Inferior parietal cortex (tissue), 1 donor: Measurements from ENCODE around the gene SERPINA6.
"Not testable (repeated sequence)": the region's sequence is repeated elsewhere in the genome, so short reads cannot be mapped to it uniquely, and the experiment has no call there.

Experiments used
- DNase-seq: peaks from one replicate; pipeline ENCODE4 v3.0.0-alpha.2; 2016; ENCODE audit errors: extremely low spot score

The SERPINA6 gene, protein sequence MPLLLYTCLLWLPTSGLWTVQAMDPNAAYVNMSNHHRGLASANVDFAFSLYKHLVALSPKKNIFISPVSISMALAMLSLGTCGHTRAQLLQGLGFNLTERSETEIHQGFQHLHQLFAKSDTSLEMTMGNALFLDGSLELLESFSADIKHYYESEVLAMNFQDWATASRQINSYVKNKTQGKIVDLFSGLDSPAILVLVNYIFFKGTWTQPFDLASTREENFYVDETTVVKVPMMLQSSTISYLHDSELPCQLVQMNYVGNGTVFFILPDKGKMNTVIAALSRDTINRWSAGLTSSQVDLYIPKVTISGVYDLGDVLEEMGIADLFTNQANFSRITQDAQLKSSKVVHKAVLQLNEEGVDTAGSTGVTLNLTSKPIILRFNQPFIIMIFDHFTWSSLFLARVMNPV

DNA sequence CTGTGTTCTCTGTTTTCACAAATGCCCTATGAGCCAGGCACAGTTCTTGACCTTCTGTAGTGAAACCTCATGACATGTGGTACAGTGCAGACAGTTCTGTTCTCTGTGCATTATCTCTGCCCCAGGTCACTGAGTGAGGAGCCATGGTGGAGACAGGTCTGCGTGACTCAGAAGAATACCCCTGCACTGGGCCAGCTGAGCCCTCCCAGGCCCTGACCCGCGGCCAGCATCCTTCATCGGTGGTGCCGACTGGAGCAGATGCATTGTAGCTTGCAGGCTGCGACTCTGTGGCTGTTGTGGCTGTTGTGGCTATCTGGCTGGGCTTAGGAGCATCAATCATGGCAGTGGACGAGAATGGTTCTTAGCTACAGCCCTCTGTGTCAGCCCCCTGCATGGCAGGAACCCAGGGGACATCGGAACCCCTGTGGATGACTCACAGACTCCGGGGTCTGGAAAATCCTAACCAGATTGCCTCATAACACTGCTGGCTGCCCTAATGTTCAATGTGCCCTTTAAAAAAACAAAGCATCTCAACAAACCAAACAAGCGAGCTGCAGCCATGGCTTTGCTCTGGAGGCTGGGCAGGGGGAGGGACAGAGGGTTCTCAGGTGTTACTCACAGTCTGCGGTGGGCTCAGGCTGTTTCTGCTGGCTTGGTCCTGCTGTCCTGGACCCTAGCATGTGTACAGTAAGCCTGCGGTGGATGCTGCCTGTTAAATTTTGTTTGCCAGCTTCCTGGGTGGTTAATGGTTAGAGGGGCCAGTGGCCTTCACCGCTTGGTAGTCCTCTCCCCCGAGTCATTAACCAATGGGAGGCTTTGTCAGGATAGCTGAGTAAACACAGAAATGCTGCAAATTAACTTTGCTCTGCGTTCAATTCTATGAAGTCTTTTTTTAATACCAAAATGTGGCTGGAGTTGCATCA, at the start of gene SERPINA6:
SERPINA6 (minus strand) TSS at position 689 of the 923 bp plus-strand sequence. CDS start 8,688 bp downstream, outside the sequence.
- no peak for DNase-seq

DNA sequence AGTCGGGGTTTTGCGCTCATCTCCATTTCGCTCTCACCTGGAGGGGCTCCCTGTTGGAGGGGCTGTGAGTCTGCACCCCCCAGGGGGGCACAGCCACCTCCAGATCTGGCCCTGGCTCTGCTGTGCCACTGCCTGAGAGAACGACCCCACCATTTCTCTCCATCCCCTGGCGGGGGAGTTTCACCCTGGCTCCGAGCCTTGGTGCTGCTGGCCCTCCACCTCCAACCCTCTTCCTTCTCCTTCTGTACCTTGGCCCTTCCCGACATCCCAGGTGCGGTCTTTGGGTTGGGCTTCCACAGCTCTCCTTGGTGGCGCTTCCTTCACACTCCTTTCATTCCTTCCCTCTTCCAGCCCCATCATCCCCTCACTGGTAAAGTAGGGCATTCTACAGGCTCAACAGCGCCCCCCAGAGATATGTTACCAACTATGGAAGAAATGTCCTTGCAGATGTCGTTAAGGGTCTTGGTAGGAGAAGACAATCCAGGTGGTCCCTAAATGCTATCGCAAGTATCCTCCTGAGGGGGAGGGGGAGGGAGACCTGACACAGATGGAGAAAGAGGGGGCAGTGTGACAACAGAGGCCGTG, 49.0 kb upstream of the SERPINA6 start:
- DNase-seq, result no peak

DNA sequence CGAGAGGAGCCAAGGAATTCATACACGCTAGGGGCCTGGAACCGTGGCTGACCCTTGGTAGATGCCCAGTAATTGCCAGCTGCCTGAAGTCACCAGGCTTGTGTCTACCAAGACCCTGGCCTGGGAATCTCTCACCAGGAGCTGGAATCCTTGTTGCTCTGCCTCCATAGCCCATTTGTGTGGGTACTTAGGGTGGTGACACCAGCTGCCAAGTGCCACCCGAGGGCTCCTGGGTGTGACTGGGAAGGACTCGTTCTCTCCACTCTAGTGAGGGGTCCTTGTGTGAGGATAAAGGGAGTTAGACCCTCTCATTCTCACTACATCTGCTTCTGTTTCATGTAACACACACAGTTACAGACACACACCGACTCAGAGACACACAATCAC, 47.4 kb upstream of the SERPINA6 start:
- no peak for DNase-seq

DNA sequence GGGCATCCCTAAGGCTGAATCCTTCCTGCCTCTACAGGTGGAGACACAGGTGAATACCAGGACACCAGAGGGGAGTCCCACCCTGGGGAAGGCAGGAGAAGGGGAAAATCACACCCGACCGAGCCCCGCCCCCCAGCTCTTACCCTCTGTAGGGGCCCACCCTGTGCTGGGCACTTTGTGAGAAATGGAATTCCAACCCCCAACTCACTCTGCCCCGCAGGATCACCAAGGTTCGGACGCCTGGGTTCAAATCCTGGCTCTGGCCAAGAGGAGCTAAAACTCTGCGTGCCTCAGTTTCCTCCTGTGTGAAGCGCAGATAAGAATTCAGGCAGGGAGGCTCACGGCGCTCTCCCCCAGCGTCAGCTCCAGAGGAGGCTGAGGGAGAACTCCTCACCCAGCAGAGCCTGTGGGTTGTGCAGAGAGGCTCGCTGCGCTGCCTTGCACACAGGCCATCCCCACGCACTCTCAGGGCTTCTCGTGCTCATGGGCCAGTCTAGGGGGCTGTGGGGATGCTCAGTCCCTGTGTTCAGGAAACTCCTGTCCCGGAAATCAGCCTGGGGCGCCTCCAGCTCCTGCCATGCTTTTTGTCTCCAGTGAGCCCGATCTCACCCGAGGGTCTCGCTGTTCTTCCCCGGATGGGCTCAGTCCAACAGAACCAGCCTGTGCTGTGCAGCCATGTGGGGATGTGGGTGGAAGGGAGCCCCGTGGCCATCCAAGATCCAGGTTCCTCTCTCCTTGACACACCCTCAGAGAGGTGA, 46.8 kb upstream of the SERPINA6 start:
- DNase-seq, result not testable (repeated sequence)

DNA sequence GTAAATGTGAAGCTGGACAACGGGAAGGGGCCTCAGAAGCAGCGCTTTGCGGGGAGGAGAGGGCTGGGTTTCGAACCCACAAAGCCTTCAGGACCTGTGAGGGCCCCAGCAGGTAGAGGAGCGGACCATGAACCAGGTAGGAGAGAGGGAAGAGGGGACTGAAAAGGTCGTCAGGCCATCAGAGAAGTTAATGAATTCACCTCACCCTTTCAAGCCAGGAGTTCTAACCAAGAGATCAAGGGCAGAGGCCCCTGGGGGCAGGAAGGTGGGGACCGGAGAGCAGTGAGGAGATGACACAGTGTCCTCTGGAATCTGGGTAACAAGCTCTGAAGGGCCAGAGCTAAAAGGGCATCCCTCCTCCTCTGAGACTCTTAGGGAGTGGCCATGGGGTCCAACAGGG, 45.8 kb upstream of the SERPINA6 start:
- no peak for DNase-seq

DNA sequence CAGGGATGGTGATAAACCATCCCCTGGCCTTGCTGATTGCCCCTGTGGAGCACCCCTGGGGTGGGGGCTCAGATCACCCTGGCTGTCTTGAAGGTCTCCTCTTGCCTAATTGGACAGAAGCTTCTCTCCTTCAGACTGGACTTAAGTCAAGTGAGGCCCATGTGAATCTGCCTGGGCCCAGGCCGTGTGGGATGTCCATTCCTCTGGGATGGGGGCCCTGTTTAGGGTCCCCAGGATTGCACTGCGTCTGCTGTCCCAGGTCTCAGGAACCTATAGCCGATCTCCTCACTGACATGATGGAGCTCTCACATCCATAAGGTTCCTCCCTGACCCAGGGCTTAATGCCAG, 45.1 kb upstream of the SERPINA6 start:
- DNase-seq, result no peak

DNA sequence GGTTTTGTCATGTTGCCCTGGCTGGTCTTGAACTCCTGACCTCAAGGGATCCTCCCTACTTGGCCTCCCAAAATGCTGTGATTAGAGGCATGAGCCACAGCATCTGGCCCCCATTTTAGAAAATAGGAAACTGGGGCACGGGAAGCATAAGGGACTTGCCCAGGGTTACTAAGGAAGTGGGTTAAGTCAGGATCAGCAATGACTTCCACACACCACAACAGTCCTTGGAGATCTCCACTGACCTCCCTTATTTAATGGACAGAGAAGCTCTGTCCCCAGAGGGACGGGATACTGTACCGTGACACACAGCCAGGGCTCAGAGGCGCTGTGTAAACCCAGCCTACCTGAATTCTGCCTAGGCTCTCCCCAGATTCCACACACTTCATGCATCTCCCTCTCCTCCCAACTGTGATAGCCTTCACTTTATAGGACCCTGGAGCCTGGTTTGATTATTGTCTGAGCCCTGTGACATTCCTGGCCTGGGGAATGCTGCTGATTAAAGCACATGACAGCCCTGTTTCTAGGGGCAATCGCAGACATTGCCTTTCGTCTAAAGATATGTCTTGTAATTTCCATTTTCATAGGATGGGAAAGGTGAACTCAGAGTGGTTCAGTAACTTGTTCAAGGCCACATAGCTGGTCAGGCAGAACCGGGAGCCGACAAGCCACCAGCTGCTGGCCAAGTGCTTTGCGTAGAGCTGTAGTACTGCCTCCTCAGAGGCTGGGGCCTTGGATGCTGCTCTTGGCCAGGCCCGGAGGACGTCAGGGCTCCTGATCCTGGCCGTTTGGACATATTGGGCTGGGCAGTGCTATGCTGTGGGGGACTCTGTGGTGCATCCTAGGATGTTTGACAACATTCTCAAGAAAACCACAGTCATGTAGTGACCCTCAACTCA, 44.5 kb upstream of the SERPINA6 start:
- no peak for DNase-seq

DNA sequence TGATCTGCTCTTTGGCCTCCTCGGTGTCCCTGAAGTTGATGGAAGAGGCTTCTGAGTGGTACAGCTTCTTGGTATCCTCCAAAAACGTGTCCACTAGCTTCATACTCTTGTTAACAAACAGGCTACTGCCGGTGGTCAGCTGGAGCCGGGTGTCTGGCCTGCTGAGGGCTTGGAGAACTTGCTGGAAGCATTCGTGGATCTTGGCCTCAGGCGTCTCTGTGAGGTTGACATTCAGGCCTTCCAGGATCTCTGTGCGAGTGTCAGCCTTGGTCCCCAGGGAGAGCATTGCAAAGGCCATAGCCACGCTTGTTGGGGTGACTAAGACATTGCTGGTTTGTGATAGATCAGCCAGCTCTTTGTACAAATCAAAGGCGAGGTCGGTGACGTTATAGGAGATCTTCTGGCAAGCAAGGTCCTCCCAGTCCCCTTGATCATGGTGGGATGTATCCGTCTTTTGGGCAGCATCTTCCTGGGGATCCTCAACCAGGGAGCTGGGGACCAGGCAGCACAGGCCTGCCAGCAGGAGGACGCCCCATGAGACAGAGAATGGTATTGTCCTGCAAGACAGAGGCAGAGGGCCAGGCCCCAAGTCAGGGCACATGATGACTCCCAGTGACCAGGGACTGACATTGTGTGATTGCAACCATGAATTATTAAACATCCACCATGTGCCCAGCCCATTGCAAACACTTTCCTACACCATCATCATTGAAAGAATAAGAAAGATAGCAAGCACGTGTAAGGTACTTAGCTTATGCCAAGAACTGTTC, 43.2 kb upstream of the SERPINA6 start, which contains the start of gene SERPINA2:
SERPINA2 (minus strand) TSS at position 553 of the 770 bp plus-strand sequence.
- DNase-seq, result no peak

DNA sequence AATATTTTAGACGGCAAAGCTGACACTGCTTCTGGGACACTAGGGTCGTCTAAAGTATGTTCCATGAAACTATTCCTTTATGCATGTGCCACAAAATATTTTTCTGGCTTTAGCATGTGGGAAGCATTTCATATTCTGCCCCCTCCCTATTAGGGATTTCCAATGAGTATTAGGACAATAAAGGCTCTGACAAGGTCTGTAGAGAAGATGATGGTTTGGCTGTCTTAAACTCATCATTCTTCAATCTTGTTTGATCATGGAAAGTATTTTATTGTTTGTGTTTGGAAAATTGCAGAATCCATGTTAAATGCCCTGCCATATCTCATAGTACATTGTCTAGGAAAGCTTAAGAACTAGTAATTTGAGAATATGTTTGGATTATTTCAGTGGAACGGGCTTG, 42.5 kb upstream of the SERPINA6 start:
- DNase-seq, result no peak

DNA sequence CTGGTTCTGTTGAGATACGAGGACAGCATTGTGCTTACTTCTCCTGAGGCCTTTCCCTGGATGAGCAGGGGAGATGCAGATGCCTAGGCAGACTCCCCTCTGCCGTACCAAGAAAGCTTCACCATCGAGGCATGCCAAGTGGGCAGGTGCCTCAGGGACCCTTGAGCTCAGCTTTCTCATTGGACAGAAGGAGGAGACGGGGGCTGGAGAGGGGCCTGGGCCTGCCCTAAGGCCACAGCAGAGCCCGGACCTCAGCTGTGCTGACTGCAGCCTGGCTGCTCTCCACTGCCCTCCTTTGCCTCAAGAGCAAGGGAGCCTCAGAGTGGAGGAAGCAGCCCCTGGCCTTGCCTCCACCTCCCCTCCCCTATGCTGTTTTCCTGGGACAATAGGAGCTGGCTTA, 41.8 kb upstream of the SERPINA6 start:
- no peak for DNase-seq

DNA sequence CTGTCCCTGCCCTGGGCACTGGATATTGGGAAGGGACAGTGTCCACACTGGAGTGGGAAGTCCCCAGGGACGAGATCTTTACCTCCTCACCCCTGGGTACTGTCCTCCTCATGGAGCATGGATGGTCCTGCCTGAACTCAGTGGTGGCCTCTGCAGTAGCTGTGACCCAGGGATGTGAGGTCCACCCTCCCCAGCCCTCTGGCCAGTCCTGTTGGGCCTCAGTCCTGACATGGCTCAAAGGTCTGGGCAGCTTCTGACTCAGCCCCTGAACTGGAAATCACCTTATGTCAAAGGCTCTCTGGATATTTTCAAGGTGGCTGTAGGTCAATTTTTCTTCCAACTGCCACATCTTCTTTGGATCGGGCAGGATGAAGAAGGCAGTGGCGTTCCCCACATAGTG, 40.9 kb upstream of the SERPINA6 start:
- no peak for DNase-seq

DNA sequence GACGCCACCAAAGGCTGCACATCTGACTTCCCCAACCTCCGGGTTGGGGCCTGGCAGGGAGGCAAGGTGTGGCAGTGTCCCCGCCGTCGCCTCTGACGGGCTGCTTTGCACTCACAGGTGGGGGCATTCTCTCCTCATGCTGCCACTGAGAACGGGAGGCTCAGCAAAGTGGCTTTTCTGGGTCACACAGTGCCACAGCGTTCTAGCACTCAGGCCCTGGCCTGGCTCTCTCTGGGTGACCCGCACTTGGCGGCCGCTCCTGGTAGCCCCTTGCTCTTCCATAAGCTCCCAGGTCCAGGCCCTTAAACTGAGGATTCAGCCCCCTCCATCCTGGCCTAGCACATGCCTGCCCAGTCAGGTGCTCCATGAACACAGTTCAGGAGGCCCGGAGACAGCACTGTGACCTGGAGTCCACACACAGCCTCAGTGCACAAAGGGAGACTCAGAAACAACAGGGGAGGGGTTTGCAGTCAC, 40.1 kb upstream of the SERPINA6 start:
- no peak for DNase-seq

DNA sequence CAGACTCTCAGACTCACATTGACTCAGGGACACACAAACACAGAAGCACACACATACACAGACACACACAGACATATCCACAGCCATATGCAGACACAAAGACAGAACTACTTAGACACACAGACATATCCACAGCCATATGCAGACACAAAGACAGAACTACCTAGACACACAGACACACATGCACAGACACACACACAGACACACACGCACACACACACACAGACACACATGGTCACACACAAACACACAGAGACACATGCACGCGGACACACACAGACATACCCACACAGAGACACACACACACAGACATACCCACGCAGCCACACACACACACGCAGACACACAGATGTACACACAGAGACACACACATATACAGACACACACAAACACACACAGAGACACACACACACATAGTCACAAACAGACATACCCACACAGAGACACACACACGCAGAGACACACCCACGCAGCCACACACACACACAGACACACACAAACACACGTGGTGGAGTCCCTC, 39.5 kb upstream of the SERPINA6 start:
- DNase-seq, result no peak

DNA sequence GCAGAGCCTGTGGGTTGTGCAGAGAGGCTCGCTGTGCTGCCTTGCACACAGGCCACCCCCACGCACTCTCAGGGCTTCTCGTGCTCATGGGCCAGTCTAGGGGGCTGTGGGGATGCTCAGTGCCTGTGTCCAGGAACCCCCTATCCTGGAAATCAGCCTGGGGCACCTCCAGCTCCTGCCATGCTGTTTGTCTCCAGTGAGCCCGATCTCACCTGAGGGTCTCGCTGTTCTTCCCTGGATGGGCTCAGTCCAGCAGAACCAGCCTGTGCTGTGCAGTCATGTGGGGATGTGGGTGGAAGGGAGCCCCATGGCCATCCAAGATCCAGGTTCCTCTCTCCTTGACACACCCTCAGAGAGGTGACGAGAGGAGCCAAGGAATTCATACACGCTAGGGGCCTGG, 38.5 kb upstream of the SERPINA6 start:
- DNase-seq, result no peak

DNA sequence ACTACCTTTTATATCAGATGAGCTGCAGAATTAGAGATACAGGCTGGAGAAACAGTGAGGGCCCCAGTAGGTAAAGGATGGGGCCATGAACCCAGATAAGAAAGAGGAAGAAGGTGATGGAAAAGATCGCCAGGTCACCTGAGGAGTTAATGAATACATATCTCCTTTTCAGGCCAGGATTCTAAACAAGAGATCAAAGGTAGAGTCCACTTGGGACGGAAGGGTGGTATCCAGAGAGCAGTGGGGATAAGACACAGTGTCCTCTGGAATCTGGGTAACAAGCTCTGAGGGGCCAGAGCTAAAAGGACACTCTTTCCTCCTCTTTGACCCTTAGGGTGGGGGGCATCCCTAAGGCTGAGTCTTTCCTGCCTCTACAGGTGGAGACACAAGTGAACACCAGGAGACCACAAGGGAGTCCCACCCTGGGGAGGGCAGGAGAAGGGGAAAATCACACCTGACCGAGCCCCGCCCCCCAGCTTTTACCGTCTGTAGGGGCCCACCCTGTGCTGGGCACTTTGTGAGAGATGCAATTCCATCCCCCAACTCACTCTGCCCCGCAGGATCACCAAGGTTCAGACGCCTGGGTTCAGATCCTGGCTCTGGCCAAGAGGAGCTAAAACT, 37.9 kb upstream of the SERPINA6 start:
- no peak for DNase-seq

DNA sequence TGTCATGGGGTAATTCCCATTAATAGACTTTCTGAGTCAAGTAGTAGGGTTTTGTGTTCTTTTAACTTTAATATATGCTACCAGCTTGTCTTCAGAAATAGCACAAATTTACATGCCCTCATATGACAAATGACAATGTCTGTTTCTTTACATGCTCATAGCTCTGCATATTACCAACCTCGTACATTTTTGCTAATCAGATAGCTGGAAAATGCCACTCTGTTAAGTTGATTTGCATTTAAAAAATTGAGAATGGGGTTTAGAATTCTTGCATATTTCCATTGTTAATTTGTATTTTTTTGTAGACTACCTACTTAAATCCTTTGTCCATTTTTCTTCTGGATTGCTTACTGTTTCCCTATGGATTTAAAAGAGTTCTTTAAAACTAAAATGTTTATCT, 34.0 kb upstream of the SERPINA6 start:
- no peak for DNase-seq

DNA sequence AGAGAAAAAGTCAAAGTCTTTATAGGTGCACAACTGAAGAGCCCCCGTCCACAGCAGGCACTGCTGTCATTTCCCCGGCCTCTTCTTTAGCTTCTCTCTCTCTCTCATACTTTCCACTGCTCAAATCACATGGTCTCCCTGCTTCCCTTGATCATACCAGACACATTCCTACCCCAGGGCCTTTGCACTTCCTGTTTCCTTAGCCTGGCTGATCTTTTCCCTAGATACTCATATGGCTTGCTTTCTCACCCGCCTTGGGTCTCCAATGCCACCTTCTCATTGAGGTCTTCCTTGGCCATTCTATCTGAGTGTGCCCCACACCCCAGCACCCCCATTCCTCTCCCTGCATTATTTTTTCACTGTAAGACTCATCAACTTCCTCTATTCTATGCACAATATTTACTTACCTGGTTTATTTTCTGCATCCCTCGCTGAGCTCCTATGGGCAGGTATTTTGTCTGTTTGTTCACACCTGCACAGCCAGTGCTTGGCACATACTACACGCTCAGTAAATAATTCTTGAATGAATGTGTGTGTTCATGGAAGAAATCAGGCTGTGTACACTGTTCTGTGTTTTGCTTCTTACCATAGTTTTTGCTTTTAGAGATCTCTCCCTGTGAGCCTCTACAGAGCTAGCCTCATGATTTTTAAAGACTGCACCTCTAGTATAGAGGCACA, 33.4 kb upstream of the SERPINA6 start:
- no peak for DNase-seq

DNA sequence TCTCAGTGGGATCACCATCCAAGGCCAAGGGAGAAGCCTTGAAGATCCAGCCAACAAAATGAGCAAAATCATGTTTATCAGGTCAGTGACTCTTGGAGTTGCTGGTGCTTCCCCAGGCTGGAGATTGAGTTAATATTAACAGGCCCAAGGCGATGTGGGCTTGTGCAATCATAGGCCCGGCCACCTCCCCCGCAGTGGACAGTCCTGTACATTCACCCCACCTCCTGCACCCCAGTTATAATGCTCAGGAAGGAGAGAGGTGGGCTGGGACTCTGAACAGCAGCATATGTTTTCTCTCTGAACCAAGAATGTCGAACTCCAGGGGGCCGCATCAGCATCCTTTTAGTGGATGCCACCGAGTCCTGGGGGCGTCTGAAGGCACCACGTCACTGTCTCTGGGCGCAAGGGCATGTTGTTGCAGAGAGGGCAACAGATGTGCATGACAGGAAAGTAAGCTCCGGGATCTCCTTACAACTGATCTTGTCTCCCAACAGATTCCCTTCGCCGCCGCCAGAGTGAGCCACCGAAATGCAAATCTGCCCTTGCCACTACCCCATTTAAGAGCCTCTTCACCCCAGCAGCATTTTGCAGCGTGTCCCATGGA, 32.2 kb upstream of the SERPINA6 start:
- no peak for DNase-seq
